GM18526 (cell line): ENCODE results near the gene LTBP1.

Experiments used
- POLR2A ChIP-seq: IDR thresholded peaks from 3 replicates; pipeline ENCODE4 v1.6.1; 2011; ENCODE audit not compliant: insufficient read length; ENCODE audit errors: extremely low read depth

The LTBP1 gene

GRCh38 chr2:32952761-32953476 is 6.2 kb downstream of the LTBP1 start:
- TF ChIP-seq POLR2A = no peak

- no peak for TF ChIP-seq POLR2A
These were observed 7.5 kb downstream of the LTBP1 start for GRCh38 chr2:32954206-32954605.

GRCh38 chr2:32958821-32959220 is 12.1 kb downstream of the LTBP1 start:
- no peak for TF ChIP-seq POLR2A

- TF ChIP-seq POLR2A = no peak
These were observed 13.5 kb downstream of the LTBP1 start for GRCh38 chr2:32960238-32960637.

- TF ChIP-seq POLR2A = no peak
These were observed 14.1 kb downstream of the LTBP1 start for GRCh38 chr2:32960647-32961403.

- TF ChIP-seq POLR2A = no peak
These were observed 15.9 kb downstream of the LTBP1 start for GRCh38 chr2:32962690-32963089.

GRCh38 chr2:32963941-32964340 is 17.2 kb downstream of the LTBP1 start:
- TF ChIP-seq POLR2A = no peak

- no peak for TF ChIP-seq POLR2A
These were observed 18.9 kb downstream of the LTBP1 start for GRCh38 chr2:32965523-32966171.

GRCh38 chr2:32969444-32970162 is 22.9 kb downstream of the LTBP1 start:
- TF ChIP-seq POLR2A = no peak

- TF ChIP-seq POLR2A = no peak
These were observed 29.8 kb downstream of the LTBP1 start for GRCh38 chr2:32976409-32977063.

GRCh38 chr2:32977228-32977758 is 30.5 kb downstream of the LTBP1 start:
- TF ChIP-seq POLR2A = no peak

- no peak for TF ChIP-seq POLR2A
These were observed 34.9 kb downstream of the LTBP1 start for GRCh38 chr2:32981612-32982011.

- TF ChIP-seq POLR2A = no peak
These were observed 39.7 kb downstream of the LTBP1 start for GRCh38 chr2:32986480-32986879.

- TF ChIP-seq POLR2A = no peak
These were observed 41.8 kb downstream of the LTBP1 start for GRCh38 chr2:32988525-32988924.

- TF ChIP-seq POLR2A = no peak
These were observed 43.8 kb downstream of the LTBP1 start for GRCh38 chr2:32990556-32990955.
